Endothelial cell of umbilical vein (primary cell): ENCODE measurements around the gene ARMC8. TPM values are rescaled to one million over a fixed set of nuclear protein-coding genes. Genes with fewer than 3 reads are reported as not detected.

Experiments used
- BruUV-seq: library from RNA; stranded (reverse); fragments of 400-500 nt; replicated peaks from 2 replicates; lab custom pipeline; 2021; lab: Mats Ljungman, UMichigan
- CTCF ChIA-PET: fragments of 300-600, 350-600 bp; sonication (Branson Sonifier 250); formaldehyde crosslinking; loops from one replicate; lab custom pipeline; 2021; ENCODE audit warnings: antibody characterized with exemption, inconsistent platforms; lab: Charles Lee
- POLR2A ChIA-PET: fragments of 300-600, 350-600 bp; sonication (Branson Sonifier 250); formaldehyde crosslinking; loops from one replicate; lab custom pipeline; 2021; ENCODE audit warnings: antibody characterized with exemption, inconsistent platforms; lab: Charles Lee
- DNase-seq: peaks from one replicate; pipeline ENCODE4 v3.0.0-alpha.2; 2011; ENCODE audit warnings: low read depth, low spot score
- FAIRE-seq: peaks from 2 replicates; lab custom pipeline; 2011; peaks lifted over from hg19 to GRCh38; lab: Jason Lieb, UNC
- H2AFZ ChIP-seq: 2 replicates; pipeline ENCODE4 v1.6.0; 2012; ENCODE audit warnings: low read depth, low read length, control low read depth, inconsistent platforms
- H3K27ac ChIP-seq: 2 replicates; pipeline ENCODE4 v1.5.1; 2011; ENCODE audit warnings: low read depth, mild to moderate bottlenecking, control low read depth, low read length, moderate library complexity; ENCODE audit not compliant: insufficient read depth
- H3K27me3 ChIP-seq, 2 experiments: 2 replicates each; pipeline versions ENCODE4 v1.6.0 to v1.6.1; 2011; ENCODE audit warnings: low read length in 2 of 2, mixed read lengths in 1 of 2; ENCODE audit not compliant: control insufficient read depth in 2 of 2, insufficient read depth in 2 of 2
- H3K36me3 ChIP-seq, 2 experiments: 2 replicates in 1 of 2; 3 replicates in 1 of 2; pipeline ENCODE4 v1.5.1; 2011; ENCODE audit warnings: low read length in 2 of 2, mild to moderate bottlenecking in 1 of 2, moderate library complexity in 1 of 2; ENCODE audit not compliant: control insufficient read depth in 2 of 2, insufficient read depth in 2 of 2; ENCODE audit errors: extremely low read depth in 1 of 2
- H3K4me1 ChIP-seq: 3 replicates; pipeline ENCODE4 v1.5.1; 2011; ENCODE audit warnings: mild to moderate bottlenecking, low read length; ENCODE audit not compliant: control insufficient read depth, insufficient read depth; ENCODE audit errors: extremely low read depth
- H3K4me2 ChIP-seq: 2 replicates; pipeline ENCODE4 v1.6.1; 2011; ENCODE audit warnings: low read length, control low read depth, mixed read lengths; ENCODE audit not compliant: insufficient read depth
- H3K4me3 ChIP-seq, 3 experiments: fragments of 200-600 bp in 1 of 3; sonication (generic), shearing (Covaris generic) in 1 of 3; replicated peaks in 1 of 3; 2 replicates each; pipeline ENCODE4 v1.5.1; 2011 to 2016; ENCODE audit warnings: control low read depth in 3 of 3, low read length in 3 of 3, mild to moderate bottlenecking in 2 of 3, inconsistent platforms in 1 of 3, low read depth in 1 of 3, moderate library complexity in 1 of 3; ENCODE audit not compliant: insufficient read depth in 1 of 3
- H3K79me2 ChIP-seq: 2 replicates; pipeline ENCODE4 v1.6.0; 2012; ENCODE audit warnings: low read length, inconsistent platforms; ENCODE audit not compliant: control insufficient read depth, insufficient read depth
- H3K9ac ChIP-seq: replicated peaks from 2 replicates; pipeline ENCODE3; 2011; ENCODE audit warnings: low read length, control low read depth; ENCODE audit not compliant: insufficient read depth; ENCODE audit errors: extremely low read depth
- H3K9me1 ChIP-seq: replicated peaks from 3 replicates; pipeline ENCODE4 v1.6.0; 2011; ENCODE audit warnings: mild to moderate bottlenecking, low read length; ENCODE audit not compliant: control insufficient read depth, insufficient read depth; ENCODE audit errors: extremely low read depth
- H3K9me3 ChIP-seq: replicated peaks from 2 replicates; pipeline ENCODE4 v1.5.1; 2012; ENCODE audit warnings: low read length, inconsistent platforms; ENCODE audit not compliant: control insufficient read depth, insufficient read depth
- H4K20me1 ChIP-seq: replicated peaks from 2 replicates; pipeline ENCODE3; 2011; ENCODE audit warnings: mild to moderate bottlenecking, low read length; ENCODE audit not compliant: control insufficient read depth, insufficient read depth; ENCODE audit errors: extremely low read depth
- EZH2 ChIP-seq: IDR thresholded peaks from 2 replicates; pipeline ENCODE4 v1.6.1; 2012; ENCODE audit warnings: borderline replicate concordance, low read depth, mild to moderate bottlenecking, moderate library complexity, low read length, inconsistent platforms; ENCODE audit not compliant: severe bottlenecking
- FOS ChIP-seq: IDR thresholded peaks from 2 replicates; pipeline ENCODE4 v1.6.1; 2011; ENCODE audit warnings: mild to moderate bottlenecking, low read length, moderate library complexity, borderline replicate concordance; ENCODE audit not compliant: insufficient read depth
- GATA2 ChIP-seq: IDR thresholded peaks from 2 replicates; pipeline ENCODE4 v1.7.0; 2011; ENCODE audit warnings: low read depth, mild to moderate bottlenecking, moderate library complexity, mixed read lengths, low read length; ENCODE audit not compliant: insufficient read length, insufficient read depth
- JUN ChIP-seq: IDR thresholded peaks from 2 replicates; pipeline ENCODE4 v1.6.1; 2011; ENCODE audit warnings: borderline replicate concordance, low read depth; ENCODE audit not compliant: insufficient read length, insufficient read depth
- MYC ChIP-seq: IDR thresholded peaks from one replicate; pipeline ENCODE4 v1.6.1; 2011; ENCODE audit warnings: mild to moderate bottlenecking, low read depth, low read length
- POLR2A ChIP-seq: IDR thresholded peaks from 2 replicates; pipeline ENCODE4 v1.6.1; 2012; ENCODE audit warnings: low read depth, mild to moderate bottlenecking, control low read depth, low read length
- POLR2AphosphoS5 ChIP-seq: IDR thresholded peaks from 2 replicates; pipeline ENCODE4 v1.6.1; 2012; ENCODE audit warnings: low read depth, mild to moderate bottlenecking, control low read depth, low read length, moderate library complexity; ENCODE audit not compliant: insufficient read depth
- dilution Hi-C: fragments of 300-500 bp; cut with MboI; formaldehyde crosslinking; loops from one replicate; pipeline ENCODE4 v1.15.0; 2019; ENCODE audit warnings: low sequenced_read_pairs; ENCODE audit not compliant: extremely low pct_ligation_motif_present
- intact Hi-C: fragments of 100-400 bp; cut with micrococcal nuclease; formaldehyde crosslinking; loops from one replicate; pipeline ENCODE4 v1.10.0; 2022
- polyA plus RNA-seq, 4 experiments: library from polyadenylated mRNA; depleted of rRNA in 3 of 4; stranded (reverse) in 3 of 4; unstranded in 1 of 4; fragments of >200 nt; gene quantifications; 2 replicates each; pipeline versions ENCODE4 v1.2.1 to v1.2.3, GENCODE V29; 2011 to 2012; ENCODE audit warnings: missing spikeins in 1 of 4
- total RNA-seq: library from RNA; stranded (reverse); gene quantifications from 2 replicates; pipeline ENCODE4 v1.2.3, GENCODE V29; 2021
- TF ChIP-seq, protein P1 (sequence below), 2 donors: IDR thresholded peaks; 1 replicate in 1 of 2; 2 replicates in 1 of 2; pipeline ENCODE4 v1.5.1; 2011; ENCODE audit warnings: low read length in 2 of 2, mild to moderate bottlenecking in 2 of 2, moderate library complexity in 2 of 2, control low read depth in 1 of 2, inconsistent platforms in 1 of 2, low read depth in 1 of 2; ENCODE audit not compliant: insufficient read depth in 1 of 2; ENCODE audit errors: extremely low read depth in 1 of 2
- TF ChIP-seq, protein P2 (sequence below): IDR thresholded peaks from 2 replicates; pipeline ENCODE4 v1.6.1; 2011; ENCODE audit not compliant: insufficient read depth, insufficient read length

The ARMC8 gene
- total and polyA plus RNA-seq, 2 donors (not counting 3 experiments of a cell fraction or from before 2014, with no cell fraction given) = 39.6 to 46.0 TPM

DNA sequence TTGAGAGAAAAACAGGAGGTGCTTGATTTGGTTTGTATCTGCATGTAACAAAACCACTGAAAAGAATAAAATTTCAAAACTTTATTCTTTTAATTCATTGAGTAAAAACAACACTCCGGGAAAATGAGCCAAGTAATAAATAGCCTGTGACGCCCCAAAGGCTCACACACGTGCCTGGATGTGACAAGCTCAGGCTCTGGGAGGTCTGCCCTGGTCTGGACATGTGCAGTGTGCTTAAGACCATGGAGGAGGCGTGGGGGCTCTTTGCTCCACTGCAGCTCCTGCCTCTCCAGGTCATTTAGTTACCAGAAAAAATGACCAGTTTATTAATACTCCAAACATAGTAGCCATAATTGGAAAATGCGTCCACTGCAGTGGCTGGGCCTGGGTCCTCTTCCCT is 151.1 kb downstream of the ARMC8 start:
- Histone ChIP-seq H3K9me1 (no peaks in the 10 kb centered on the region), H3K4me1 (no peaks in the 10 kb centered on the region), H2AFZ (no peak overlapping the region), H3K79me2 (no peaks in the 10 kb centered on the region), H4K20me1 (no peaks in the 10 kb centered on the region), H3K4me3 (no peak overlapping the region), H3K9ac (no peak overlapping the region), H3K36me3 (no peaks in the 10 kb centered on the region), H3K4me2 (no peak overlapping the region), H3K27ac (no peak overlapping the region), H3K27me3 (peaks cover 8 to 11% of the 10 kb centered on the region in 2 experiments), H3K9me3 (no peaks in the 10 kb centered on the region)
- no peak for FAIRE-seq
- DNase-seq = no peak
- TF ChIP-seq EZH2 (no peak), POLR2AphosphoS5 (no peak), FOS (no peak), GATA2 (no peak), POLR2A (no peak), JUN (no peak), MYC (no peak)
- TF ChIP-seq, protein P1, sequence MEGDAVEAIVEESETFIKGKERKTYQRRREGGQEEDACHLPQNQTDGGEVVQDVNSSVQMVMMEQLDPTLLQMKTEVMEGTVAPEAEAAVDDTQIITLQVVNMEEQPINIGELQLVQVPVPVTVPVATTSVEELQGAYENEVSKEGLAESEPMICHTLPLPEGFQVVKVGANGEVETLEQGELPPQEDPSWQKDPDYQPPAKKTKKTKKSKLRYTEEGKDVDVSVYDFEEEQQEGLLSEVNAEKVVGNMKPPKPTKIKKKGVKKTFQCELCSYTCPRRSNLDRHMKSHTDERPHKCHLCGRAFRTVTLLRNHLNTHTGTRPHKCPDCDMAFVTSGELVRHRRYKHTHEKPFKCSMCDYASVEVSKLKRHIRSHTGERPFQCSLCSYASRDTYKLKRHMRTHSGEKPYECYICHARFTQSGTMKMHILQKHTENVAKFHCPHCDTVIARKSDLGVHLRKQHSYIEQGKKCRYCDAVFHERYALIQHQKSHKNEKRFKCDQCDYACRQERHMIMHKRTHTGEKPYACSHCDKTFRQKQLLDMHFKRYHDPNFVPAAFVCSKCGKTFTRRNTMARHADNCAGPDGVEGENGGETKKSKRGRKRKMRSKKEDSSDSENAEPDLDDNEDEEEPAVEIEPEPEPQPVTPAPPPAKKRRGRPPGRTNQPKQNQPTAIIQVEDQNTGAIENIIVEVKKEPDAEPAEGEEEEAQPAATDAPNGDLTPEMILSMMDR (IDR thresholded peaks at IDR 0.05; ENCODE audit: extremely low read depth in 1 of 2, insufficient read depth in 1 of 2, low read depth in 1 of 2, low read length in 2 of 2) = no peak
- TF ChIP-seq, protein P2, sequence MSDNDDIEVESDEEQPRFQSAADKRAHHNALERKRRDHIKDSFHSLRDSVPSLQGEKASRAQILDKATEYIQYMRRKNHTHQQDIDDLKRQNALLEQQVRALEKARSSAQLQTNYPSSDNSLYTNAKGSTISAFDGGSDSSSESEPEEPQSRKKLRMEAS = no peak
- CTCF ChIA-PET = interaction anchor here (2.2 kb wide), 2 partner anchors 10 to 28 kb away, joined by 4 to 7 read pairs; partner anchors contain the start of gene MRAS
- intact Hi-C loops (loop anchor here (10.0 kb wide), 1 partner anchor 257 kb away; the partner anchor contains the start of gene CEP70), dilution Hi-C loops (no loop called here)
- BruUV-seq = no TSS peak
- POLR2A ChIA-PET = no interaction called here
